ENCODE measurements around the gene RASL10A.
A peak's percentile ranks its signal among the peaks of the same experiment; 100 is the strongest.

Gene RASL10A

DNA sequence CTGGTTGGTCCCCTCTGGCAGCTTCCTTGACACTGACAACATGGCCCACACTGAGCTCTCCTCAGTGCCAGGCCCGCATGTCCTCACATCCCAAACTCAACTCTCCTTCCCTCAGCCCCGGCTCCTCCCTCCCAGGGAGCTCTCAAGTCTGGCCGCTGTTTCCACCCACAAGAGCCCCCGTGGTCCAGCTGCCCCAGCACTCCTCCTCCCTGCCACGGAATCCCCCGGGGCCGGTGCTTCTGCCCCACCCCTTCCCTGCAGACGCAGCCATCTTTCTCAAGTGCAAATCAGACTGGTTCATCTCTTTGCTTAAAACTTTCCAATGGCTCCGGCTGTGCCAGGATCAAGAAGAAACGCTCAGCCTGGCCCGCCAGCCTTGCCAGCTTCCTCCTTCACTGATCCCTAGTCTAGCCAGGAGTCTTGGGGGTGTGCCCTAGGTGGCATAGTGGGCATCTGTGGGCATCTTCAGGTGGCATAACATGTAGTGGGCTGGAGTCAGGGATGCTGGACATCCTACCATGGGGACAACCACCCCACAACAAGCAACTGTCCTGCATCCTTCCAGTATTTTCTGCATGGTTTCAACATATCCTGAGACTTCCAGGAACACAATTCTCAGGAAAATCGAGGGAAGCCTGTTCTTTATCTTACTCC is 22.3 kb upstream of the RASL10A start:
- DNase-seq: no peak

DNA sequence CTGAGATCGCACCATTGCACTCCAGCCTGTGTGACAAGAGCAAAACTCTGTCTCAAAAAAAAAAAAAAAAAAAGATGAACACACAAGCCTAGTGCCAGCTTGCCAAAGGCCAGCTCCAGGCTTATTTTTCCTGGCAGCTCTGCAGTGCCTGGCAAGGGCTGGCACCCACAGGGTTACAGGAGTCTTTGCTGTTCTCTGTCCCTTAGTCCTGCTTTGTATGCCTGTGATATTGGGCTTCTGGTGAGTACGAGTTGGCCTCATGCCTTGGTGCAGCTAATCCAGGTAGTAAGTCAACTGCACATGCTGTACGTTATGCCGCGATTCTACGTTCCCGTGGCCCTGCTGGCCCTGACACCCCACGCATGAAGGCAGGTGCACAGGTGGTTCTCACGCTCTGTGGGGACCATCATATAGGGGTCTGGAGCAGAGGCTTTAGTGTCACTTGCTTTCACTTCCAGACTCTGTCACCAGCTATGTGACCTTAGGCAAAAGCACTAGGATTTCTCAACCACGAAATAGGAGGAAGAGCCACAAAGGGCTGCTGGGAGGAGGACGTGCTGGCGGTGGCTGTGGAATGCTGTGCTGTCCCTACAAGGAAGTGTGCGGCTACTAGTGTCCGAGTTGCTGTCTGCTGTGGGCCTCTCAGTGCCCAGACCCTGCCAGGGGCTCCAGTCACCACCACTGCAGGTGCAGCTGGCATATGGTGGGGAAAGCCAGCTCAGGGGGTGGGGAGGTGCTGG is 21.4 kb upstream of the RASL10A start:
- peak; percentile 21 for DNase-seq

DNA sequence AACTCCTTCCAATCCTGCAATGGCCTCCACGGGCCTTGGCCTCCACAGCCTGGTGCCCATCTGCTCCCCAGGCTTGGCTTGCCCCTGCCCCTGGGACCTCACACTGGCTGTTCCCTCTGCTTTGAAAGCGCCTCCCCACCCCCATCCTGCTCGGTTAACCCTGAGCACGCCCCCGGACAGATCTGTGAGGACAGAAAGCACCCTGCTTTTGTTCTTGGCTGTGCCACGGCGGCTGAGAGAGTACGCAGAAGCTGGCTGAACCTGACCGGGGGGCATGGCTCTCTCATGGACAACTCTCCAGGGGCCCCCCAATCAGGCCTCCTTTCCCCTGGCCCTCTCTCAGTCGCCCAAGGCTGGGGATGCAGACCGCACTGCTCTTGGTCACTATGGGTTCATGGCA is 20.2 kb upstream of the RASL10A start:
- no peak for DNase-seq

DNA sequence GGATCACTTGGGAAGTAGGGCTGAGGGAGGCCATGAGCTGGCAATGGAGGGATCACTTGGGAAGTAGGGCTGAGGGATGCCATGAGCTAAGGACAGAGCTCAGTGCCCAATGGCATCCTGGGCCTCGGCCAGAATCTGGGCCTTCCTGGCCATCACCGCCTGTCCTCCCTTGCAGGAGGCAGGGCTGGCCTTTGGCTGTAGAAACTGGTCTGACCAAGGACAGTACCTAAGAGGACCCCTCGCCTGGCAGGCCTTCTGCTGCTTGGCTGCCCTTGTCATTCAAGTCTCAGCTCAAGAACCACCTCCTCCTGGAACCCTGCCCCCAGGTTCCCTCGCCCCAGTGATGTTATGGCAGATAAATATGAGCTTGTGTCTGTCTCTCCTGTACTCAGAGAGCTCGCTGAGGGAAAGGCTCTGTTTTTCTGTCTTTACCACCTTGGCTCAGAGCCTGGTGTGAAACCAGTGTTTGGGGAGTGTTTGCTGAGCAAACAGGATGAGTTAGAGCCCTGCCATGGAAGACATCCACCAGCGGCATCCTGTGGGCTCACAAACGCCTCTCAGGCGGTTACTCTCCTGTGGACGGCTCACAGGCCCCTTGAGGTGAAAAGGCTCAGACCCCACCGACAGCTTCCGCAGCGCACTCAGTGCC is 19.3 kb upstream of the RASL10A start:
- DNase-seq: no peak

DNA sequence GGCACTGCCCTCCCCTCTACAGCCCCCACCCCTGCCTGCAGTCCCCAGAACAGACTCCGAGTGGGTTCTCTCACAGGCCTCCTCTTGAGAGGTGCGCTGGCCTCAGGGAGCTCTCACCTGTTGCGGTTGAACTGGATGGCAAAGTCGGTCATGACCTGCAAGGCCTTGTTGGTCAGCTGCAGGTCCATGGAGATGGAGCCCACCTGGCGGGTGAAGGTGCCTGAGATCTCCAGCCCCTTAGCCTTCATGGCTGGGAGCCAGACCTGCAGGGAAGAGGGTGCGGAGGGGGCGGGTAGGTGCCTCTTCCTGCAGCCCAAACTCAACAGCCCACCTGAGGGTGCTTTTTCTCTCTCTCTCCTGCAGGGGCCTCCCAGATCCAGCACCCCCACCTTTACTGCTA is 18.7 kb upstream of the RASL10A start:
- DNase-seq: no peak

DNA sequence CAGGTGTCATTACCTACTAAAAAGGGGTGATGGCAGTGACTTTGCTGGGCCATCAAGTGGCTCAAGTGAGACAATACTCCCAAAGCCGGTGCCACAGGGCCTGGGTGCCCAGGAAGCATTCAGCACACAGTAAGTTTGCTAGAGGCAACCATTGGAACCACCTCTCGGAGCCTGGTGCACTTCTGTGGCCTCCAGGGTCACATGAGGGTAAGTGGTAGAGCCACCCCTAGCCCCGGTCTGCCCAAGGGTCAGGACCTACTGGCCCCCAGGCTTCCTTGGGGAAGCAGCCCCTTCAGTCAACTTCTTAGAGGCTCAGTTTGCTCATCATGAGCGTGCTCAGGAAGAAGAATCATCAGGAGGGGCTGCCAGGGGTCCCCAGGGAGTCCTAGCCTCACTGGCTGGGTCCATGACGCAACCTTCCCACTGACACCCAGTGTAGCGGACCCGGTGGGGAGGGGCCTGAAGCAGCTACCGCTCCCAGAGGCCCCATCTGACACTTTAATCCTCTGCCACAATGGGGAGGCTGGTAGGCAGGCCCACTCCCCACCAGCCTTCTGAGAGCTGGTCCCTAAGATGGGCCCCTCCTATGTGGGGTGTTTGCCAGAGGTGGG is 17.5 kb upstream of the RASL10A start:
- DNase-seq: no peak

DNA sequence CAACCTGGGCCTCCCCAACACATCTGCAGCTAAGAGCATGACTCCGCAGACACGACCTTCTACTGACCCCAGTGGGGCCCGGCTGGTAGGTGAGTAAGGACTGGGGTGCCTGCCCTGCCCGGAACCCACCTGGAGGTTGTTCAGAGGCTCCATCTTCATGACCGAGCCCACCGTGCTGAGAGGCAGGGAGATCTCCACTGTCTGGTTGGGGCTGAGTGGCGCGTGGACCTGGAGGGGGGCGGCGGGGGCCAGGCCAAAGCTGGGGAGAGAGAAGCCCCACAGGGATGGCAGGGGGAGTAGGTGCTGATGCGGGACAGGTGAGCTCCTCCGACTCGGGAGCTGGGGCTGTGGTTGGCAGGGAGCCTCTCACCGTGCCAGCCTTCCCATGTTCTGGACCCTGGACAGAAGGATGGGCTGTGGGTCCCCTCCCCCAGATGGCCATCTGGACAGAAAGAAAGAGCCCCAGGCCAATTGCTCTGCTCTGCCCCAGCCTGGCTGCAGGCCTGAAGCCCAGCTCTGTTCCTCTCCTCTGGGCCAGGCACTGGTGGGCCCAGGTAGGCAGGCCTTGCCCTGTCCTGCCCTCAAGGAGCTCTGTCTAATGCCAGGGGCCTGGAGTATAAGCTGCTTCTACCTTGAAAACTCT is 16.3 kb upstream of the RASL10A start:
- no peak for DNase-seq

DNA sequence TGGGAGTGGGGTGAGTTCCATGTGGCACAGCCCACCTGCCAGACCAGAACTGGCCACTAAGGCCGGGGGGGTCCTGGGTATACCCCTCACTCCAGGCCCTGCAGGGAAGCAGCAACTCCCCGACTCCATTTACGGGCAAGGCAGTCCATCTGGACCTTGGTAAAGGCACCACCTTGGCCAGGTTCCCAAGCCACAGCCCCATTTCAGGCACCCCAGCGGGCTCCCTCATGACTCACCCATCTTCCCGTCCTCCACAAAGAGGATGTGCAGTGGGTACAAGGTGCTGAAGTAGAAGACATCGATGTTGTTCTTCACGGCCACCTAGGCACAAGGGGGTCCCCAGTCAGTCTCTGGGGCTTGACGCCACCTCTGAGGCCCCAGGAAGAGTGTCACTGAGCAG is 15.7 kb upstream of the RASL10A start:
- DNase-seq: no peak

DNA sequence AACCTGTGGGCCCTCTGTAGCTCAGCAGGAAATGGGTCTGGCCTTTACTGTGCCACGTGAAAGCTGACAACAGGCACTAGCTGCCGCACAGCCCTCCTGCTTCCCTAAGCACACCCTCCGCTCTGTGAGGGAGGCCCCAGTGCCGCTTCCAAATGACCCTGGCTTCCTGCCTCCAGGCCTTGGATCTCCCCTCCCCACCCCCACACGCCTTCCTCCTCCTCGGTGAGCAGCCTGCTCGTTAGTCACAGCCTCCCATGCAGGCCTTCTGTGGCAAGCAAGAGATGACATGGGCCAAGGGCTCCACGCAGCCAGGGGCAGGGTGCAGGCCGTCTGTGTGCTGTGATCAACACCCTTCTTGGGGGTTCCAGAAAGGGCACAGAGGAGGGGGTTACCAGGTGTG is 15.3 kb upstream of the RASL10A start:
- no peak for DNase-seq

DNA sequence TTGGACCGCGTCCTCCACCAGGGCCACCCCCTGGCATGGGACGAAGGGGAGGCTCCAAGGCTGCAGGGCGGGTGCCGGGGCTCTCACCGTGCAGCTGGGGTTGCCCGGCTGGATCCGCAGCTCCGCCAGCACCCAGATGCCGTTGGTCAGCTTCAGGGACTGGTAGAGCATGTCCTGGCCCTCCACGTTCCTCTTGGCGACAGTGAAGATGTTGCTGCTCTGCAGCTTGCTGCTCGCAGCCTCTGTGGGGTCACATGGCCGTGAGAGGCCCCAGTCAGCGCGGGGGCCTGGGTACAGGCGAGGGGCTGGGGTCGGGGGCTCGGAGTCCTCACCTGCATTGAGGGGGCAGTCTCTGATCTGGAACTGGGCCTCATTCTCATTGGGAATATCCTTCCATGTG is 14.8 kb upstream of the RASL10A start:
- DNase-seq: no peak

DNA sequence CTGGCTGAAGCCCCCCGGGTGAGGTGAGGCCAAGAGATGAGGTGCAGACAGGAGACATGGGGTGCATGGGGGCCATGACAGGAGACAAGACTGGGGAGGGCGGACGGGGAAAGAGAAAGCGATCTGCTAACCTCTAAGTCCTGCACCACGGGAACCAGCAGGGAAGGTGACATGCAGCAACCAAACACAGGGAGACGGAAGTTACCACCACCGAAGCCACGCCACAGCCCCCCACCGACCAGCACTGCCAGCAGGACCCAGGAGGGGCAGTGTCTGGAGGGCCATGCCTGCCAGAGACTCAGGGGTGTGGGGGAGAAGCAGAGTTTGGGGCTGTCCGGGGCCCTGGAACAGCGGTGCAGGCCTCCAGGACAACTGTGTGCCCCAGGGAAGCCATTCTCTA is 14.1 kb upstream of the RASL10A start:
- DNase-seq: no peak

DNA sequence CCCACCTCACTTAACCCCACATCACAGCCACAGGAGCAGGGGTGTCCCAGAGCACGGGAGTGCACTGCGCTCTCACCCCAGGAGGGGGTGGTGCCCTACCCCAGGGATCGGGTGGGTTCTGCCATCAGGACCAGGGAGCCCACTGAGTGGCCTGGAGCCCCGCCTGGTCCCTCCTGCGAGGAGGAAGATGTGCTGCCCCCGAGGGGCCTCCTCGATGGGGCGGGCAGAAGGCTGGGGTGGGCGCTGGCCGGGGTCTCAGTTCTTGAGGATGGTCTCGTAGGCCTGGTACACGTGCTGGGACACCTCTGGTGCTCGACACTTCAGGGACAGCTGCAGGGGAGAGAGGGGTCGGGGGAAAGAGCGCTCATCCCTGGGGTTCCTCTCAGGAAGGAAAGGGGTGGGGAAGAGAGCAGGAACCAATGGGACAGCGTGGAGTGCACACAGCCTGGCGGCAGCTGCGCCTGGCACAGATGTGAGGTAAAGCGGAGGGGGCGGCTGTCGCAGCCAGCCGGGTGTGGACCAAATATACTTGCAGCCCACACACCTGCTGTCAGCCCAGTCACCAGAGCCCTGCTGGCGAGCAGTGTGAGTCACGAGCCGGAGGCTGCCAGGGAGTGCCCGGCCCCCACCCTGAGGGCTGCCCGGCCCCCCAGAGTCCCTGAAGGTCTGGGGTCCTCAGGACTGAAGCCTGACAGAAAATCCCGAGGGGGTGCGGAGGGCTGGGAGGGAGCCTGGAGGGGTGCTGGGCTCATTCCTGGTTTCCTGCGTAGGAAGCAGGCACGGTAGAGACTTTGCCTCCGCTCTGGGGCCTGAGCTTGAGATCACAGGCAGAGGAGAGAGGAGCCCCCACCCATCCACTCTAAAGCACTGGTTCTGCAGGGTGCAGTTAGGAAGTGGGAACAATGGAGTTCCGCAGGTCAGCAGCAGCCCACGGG is 13.3 kb upstream of the RASL10A start:
- DNase-seq: no peak

DNA sequence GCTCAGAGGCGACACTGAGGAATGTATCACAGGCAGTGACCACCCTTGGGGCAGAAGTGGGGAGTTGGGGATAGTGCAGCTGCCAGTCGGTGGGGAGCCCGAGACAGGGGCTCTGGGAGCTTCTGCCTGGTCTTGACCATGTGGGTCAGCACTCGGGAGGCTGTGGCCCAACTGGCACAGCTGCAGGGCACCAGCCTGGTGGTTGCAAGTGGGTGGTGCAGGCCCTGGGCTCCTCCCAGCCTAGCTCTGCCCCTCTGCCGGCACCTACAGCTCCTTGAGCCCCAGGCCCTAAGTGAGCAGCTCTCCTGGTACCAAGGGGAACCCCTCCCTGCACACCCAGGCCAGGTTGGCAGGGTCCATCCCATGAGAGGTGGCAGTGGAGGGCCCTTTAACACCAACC is 12.6 kb upstream of the RASL10A start:
- no peak for DNase-seq

DNA sequence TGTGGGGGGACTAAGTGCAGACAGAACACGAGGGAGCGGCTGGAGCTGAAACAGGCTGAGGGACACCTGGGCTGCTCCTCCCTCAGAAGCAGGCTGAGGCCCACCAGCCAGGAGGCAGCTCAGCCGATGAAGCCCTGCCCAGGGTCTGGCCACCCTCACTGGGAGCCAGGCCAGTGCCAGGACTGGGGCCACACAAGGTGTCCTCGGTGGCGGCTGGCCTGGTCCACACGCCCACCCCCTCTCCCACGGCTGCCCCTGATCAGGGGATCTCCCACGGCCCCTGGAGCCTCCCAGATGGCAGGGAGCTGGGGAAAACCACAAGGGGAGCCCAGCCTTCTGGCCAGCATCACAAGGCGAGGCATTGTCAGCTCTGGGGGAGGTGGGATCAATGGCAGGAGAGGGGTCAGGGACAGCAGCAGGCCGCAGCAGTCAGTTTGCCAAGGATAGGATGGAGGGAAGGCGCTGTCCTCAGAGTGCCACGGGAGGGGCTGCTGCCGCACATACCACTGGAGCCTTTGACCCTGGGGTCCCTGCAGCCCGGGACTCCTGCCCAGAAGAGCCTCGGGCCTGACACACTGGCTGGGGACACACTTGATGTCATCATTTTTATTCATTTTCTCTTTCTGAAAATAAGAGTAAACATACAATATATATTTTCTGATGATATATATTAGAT is 11.7 kb upstream of the RASL10A start:
- DNase-seq: no peak

DNA sequence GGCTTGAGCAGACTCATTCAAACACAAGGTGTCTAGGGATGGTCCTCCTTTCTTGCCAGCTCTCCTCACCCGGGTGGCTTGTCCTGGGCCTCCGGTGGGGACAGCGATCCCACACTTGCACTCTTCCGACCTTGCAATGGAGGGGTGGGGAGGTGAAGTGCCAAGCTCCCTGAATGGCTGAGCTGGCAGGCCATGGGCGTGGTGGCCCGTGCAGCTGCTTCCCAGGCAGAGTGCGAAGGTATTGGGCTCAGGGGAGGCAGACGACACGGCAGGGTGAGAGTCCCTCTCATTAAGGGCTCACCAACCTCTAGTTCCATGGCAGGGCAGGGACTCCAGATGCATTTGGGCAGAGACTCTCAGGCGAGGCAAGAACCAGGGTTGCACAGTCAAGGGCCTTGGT is 11.0 kb upstream of the RASL10A start:
- DNase-seq: no peak

DNA sequence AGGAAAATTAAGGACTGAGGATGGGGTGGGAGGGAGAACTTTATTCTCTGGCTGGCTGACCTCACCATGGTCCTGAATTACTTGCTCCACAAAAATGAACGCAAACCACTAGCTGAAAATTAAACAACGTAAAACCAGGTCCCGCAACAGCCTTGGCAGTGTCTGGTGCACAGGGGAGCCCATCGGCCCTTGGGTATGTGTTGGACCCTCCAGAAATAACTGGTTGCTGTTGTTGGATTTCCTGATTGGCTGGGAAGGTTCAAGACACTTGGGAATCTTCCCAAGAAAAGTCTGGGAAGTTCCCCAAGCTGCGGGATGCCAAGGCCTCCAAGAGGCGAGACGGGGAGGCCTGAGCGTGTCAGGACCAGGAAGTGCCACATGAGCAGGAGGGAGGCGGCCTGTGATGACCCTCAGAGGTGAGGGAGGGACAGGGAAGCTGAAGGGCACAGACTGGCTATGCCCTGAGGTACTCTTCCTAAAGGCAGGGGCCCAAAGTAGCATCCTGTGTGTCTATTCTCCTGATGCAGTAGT is 10.4 kb upstream of the RASL10A start:
- DNase-seq: no peak

DNA sequence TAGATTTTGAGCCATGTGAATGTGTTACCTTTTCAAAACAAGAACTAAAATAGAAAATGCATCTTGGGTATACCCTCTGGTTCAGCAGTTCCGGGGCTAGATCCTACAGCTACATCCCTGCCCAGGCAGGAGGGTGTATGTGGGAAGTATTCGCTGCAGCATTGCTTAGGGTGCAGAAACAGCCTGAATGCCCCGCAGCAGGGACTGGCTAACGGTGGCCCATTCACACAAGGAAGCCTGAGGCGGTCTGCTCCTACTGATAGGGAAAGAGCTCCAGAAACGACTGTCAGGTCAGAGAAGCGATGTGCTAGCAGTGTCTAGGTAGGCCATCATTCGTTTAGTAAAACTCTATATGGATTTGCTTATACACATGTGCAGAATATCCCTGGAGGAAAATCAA is 9.9 kb upstream of the RASL10A start:
- DNase-seq: no peak

DNA sequence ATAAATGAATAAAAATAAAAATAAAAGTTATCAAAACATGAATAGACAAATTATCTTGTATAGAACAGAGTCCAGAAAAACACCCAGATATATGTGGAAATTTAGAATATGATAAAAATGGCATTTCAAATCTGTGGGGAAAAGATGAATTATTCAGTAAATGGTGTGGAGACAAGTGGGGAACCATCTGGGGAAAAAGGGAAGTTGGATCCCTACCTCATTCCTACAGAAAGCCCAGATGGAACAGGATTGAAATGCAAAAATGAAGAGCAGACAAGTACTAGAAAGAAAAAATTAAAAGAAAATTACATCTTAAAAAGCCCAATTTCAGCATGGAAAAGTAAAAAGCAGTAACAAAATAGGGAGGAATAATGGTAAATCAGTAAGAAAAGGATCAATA is 8.1 kb upstream of the RASL10A start:
- DNase-seq: no peak

DNA sequence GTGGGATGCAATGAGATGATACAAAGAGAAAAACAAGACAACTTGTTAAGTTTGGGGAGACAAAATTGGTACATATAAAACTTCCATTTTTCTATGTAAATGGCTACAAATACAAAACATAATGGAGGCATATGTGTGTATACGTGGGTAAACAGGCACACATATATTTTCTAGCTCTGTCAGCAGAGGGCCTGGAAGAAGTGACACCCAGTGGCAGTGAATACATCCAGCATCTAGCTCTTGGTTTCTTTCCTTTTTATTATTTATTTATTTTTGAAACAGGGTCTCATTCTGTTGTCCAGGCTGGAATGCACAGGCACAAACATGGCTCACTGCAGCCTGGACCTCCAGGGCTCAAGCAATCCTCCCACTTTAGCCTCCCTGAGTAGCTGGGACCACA is 5.0 kb upstream of the RASL10A start:
- DNase-seq: no peak

DNA sequence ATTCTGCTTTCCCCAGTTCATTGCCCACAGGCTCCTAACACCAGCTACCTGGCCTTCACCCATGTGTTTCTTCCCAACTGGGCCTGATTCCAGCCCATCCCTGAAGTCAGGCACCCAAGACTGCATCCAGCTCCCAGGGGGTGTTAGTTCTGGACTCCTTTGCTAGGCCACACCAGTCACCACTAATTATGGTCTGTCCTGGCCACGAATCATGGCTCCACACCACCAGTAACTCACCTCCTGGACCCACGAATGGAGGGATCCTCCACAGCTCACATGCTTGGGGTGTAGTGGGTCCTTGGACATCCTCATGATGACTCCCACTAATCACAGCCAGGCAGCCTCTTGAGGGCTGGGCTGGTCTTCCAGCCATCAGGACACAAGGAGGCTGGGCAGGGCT is 3.6 kb upstream of the RASL10A start:
- no peak for DNase-seq

DNA sequence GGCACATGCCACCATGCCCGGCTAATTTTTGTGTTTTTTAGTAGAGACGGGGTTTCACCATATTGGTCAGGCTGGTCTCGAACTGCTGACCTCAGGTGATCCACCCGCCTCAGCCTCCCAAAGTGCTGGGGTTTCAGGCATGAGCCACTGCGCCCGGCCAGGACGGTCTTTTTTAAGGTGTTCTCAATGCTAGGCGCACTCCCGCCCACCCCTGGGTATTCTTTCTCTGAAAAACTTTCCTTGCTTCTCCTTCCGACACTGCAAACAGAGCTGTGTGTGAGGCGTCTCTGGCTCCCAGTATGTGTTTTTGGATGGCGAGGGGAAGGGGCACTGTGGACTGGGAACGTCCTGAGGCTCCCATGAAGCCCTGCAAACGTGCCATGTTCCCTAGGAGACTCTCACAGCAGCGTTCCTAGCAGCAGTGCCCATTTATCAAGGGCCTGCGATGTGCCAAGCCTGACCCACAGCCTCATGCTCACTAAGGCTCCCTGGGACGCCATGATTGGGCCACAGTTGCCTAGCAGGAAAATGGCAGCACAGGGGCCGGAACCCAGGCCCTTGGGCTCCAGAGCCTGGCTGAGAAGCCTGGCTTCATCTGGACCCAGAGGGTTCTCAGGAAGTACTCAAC is 2.4 kb upstream of the RASL10A start:
- DNase-seq: no peak

All from suppressor macrophage treated with lipopolysaccharide for 4 hours (primary cell).